EH (cell line): Measurements from ENCODE around the gene CDH2.

Experiments used
- DNase-seq: peaks from one replicate; pipeline ENCODE4 v3.0.0-alpha.2; 2015; ENCODE audit warnings: low read depth

Gene CDH2

DNA sequence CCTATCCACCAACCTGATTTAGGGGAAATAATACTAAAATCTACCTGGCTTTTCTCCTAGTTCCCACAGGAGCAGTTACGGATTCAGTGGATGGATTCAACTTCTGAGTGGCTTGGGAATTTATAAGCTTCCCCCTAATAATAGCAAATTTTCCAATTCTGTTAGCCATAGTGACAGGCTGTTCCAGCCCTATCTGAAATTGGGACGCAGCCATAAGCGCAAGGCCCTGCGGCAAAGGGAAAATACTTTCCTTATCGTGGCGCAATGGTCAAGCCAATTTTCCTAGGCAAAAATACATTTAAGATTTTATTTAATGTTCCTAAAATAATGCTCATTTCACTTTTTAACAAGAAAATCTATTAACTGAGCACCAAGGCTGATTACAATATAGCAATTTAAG, 49.7 kb downstream of the CDH2 start:
- no peak for DNase-seq

DNA sequence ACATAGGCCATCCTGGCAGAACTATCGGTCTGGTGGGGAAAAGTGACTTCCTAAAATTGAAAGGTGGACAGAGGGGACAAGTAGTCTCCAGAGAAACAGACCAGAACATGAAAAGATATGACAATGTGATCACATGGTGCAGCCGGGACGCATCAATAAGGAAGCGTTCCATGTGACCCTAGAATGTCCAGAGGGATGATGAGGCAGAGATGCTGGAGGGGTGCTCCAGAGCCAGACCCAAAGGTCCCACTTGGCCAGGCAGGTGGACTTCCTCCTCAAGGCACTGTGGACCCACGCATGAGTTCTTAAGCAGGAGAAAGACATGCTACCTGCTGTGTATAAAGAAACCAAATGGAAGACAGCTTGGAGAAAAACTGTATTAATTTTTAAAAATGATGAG, 50.2 kb downstream of the CDH2 start:
- DNase-seq = no peak

- DNase-seq = no peak
Observed at GRCh38 chr18:28125051-28125450, 51.9 kb downstream of the CDH2 start.

DNA sequence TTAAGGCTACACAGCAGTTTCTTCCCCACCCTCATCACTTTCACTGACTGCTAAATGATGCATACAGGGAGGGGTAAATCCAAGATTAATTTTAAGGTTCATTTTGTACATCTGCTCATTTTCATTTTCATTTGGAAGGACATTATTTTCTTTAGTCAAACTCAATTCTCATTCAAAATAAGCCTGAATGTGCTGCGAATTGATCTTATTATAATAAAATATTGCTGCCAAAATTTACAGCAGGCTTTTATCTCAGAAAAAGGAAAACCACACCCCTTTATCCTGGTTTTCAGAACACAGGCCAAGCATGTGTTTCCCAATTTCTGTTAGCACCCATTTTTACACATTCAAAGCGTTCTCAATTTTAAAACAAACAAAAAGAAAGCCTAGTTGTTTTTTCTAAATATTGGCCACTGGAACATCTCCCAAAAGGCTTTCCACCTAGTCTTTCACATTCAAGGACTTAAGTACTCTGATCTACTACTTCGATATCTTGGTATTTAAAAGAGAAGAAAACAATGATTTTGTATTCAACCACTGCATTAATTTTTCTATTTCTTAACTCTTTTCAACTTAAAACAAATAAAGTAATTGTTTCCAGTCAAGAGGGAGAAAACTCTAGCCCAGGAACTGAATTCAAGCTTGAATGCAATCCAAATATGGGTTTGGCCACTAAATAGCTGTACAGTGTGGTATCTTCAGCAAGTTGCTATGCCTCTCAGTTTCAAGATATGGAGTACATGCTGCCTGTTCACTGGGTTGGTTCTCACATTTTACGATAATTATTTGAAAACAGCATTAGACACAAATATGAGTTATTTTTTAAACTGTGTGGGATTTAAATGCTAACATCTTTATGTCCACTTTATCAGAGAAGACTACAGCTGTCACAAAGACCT, 52.5 kb downstream of the CDH2 start:
- DNase-seq = no peak

GRCh38 chr18:28123401-28124030, 53.4 kb downstream of the CDH2 start:
- DNase-seq = no peak

GRCh38 chr18:28120828-28121515, 56.0 kb downstream of the CDH2 start:
- DNase-seq = no peak

DNA sequence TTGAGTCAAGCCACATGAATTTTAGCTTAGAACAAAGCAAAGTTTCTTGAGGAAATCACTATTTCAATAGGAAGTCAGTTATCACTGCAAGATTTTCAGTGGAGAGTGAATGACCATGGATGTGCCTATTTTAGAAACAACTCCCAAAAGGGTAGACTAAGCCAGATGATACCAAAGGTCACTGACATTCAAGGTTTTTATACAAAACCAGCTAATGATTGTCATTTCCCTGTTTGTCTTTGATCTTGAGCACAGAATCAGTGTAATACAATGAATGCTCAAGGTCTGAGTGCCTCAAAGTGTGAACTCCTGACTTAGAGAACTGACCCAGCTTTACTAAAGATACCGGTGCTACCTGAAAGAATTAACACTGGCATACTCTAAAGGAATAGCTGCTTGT, 60.5 kb downstream of the CDH2 start:
- DNase-seq = no peak

GRCh38 chr18:28115149-28115550, 61.8 kb downstream of the CDH2 start:
- peak; percentile 97 for DNase-seq

- peak; percentile 79 for DNase-seq
Observed at GRCh38 chr18:28114472-28114871, 62.5 kb downstream of the CDH2 start.

DNA sequence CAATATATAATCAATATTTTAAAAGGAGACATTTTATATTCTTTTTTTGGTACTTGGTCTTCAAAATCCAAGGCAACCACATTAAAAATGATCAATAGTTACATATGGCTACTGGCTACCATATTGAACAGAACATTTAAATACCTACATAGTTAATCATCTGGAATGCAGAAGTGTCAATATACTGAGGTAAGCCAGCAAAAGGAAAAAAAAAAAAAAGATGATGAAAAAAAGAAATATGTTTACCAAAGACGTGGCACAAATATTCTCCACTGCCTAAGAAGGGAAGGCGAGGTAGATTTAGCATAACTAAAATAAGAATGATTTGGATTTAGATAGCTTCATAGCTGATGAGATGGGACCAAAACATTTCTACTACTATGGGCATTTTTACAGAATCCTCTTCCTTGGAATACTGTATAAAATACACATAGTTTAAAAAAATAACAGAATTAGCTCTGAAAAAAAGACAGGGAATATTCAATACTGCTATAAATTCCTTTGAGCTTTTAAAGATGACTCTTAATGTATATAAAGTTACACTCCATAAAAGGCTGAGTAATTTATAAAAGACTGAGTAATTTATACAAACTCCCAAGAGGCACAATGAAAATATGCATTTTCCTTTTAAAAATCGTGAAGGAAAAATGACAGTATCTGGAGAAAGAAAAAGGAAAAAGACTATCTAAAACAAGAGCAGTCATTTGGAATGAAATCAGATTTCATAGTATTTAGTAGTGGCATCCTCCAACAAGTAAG, 63.5 kb downstream of the CDH2 start:
- DNase-seq = peak; percentile 24

GRCh38 chr18:28112056-28112470, 64.9 kb downstream of the CDH2 start:
- peak; percentile 96 for DNase-seq

DNA sequence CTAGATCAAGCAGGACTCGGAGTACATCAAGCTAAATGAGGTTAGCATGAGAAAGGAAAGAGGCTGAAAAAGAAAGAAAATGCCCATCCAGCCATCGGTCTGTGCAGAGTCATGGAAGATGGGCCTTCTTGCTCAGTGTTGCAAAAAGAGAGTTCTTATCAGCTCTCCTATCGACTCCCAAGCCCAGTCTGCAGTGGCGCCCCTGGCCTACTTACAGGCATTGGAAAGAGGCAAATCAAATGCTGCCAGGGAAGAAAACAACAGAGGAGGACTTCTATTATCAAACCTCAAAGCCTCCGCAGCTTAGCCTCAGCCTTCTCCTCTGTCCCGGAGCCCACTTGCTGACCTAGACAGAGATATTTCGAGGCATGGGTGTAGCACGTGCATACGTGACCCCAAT, 66.0 kb downstream of the CDH2 start:
- DNase-seq = no peak

DNA sequence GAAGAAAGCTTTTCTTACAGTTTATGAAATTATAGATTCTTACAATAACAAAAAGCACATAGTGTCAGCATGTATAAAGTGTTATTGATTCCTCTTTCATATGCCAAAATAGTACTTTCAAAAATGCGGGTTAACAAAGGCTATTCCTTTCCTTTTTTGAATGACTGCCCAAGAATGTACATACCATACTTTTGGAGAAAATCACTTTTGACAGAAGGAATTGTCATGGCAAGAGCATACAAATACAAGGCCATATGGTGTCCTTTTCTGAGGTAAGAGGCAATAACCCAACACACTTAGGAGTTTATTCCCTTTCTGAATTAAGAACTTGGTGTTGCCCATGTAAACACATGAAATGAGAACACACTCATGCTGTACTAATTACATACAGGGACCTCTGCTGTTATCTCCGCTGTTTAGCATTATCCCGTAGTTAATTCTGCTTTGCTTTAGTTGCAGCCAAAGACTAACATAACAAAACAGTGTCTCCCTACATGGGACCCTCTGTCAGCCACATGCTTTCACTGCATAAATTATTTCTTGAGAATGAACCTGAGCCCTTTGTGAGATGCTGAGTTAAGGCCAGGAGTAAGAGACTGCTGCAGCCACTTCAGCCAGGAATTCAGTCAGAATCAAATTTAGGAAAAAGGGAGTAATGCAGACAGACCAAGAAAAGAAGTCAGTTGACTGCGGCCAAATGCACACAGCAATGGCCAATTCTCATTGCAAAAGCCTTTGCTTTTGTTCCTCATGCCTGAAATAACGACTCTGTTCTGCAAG, 67.0 kb downstream of the CDH2 start:
- DNase-seq = peak; percentile 54

- DNase-seq = peak; percentile 47
Observed at GRCh38 chr18:28108814-28109213, 68.1 kb downstream of the CDH2 start.

DNA sequence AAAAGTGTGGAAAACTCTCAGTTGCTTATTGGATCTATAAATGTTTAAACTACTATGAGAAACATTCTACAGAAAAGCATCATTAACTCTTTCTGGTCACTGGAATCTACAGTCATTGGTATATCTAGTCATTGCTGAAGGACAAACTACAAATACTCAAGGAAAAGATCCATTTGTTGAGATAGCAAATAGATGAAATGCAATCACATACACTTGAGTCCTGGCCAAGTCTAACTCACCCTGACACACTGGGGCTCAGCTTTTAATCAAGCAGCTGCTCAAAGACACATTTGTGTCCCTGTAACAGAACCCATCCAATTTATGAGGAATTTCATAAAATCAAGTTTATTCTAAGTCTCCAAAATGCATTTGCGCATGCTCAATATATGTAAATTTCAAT, 68.7 kb downstream of the CDH2 start:
- no peak for DNase-seq

- peak; percentile 32 for DNase-seq
Observed at GRCh38 chr18:28099237-28099636, 77.7 kb downstream of the CDH2 start.

- no peak for DNase-seq
Observed at GRCh38 chr18:28095631-28096030, 81.3 kb downstream of the CDH2 start.

DNA sequence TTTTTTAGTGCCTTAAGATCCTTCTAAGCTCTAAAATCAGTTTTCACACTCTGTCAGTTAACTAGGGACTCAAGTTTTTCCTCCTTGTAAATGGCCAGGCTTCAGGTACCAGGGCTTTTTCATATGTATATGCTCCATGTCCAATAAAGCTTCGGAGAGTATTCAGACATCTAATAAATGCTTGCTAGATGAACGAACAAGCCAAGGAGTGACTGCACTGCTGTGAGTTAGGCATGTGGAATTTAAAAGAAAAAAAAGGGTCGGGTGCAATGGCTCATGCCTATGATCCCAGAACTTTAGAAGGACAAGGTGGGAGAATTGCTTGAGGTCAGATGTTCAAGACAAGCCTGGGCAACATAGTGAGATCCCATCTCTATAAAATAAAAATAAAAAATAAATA, 81.9 kb downstream of the CDH2 start:
- peak; percentile 86 for DNase-seq

- no peak for DNase-seq
Observed at GRCh38 chr18:28091197-28091596, 85.7 kb downstream of the CDH2 start.

DNA sequence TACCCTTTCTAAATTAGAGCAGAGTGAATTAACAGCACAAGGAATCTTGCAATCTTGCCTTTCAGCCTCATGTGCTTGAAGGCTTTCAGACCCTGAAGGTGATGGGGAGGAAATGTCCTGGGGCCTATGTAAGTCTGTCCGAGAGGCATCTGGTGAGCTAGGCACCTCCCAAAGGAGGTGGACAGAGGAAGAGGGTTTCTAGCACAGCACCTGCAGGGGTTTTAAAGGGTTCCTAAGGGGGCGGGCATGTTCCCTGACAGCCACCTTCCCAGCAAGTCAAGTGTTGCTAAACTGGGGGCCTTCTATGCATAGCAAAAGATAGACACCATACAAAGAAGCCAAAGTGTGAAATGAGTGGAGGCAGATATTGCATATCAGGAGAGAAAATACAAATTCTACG, 88.5 kb downstream of the CDH2 start:
- DNase-seq = no peak
